Right lobe of liver (tissue), 4 donors: ENCODE measurements around the gene AQP3.

ENCODE experiments used
- POLR2A ChIP-seq: fragments of 450-650 bp; IDR thresholded peaks from one replicate; pipeline ENCODE4 v1.6.1; 2017; ENCODE audit warnings: antibody characterized with exemption, mild to moderate bottlenecking
- TF ChIP-seq, protein P1 (sequence below), 4 donors: fragments of 200-600 bp in 3 of 4; fragments of 450-650 bp in 1 of 4; IDR thresholded peaks; one replicate each; pipeline versions ENCODE4 v1.5.1 to v1.8.0; 2016 to 2022; ENCODE audit warnings: antibody characterized with exemption in 4 of 4, mild to moderate bottlenecking in 2 of 4
- donor health status: DM: no; HTN: no; CAD: no.
- donor health status: DM: no; HTN: no; CAD: no.
- donor health status: DM: no; HTN: yes; CAD: no.

DNA sequence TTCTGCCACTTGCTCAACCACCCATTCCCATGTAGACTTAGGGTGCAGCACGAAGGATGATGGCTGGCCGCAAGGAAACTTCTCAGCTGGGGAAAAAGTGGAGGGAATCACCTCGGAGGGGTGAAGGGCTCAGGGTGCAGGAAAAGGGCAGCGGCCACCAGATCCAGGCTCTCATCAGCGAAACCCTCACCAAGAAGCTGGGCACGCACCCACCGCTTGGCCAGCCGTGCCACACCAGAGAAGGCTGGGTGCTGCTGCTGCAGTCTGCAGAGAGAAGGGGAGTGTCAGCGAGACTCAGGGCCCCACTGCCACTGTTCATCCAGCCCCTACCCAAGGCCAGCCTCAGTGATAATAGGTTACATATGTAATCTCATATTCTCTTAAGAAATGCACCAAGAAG lies 17.7 kb upstream of the AQP3 start:
- TF ChIP-seq, protein P1, sequence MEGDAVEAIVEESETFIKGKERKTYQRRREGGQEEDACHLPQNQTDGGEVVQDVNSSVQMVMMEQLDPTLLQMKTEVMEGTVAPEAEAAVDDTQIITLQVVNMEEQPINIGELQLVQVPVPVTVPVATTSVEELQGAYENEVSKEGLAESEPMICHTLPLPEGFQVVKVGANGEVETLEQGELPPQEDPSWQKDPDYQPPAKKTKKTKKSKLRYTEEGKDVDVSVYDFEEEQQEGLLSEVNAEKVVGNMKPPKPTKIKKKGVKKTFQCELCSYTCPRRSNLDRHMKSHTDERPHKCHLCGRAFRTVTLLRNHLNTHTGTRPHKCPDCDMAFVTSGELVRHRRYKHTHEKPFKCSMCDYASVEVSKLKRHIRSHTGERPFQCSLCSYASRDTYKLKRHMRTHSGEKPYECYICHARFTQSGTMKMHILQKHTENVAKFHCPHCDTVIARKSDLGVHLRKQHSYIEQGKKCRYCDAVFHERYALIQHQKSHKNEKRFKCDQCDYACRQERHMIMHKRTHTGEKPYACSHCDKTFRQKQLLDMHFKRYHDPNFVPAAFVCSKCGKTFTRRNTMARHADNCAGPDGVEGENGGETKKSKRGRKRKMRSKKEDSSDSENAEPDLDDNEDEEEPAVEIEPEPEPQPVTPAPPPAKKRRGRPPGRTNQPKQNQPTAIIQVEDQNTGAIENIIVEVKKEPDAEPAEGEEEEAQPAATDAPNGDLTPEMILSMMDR (IDR thresholded peaks at IDR 0.05): no peak
- no peak for TF ChIP-seq POLR2A
